NCI-H748 (cell line): Measurements from ENCODE around the gene ARID1A.

ENCODE experiments used
- DNase-seq: peaks from one replicate; lab custom pipeline; 2025; ENCODE audit not compliant: unreplicated experiment; lab: John Stamatoyannopoulos, UW

The ARID1A gene

DNA sequence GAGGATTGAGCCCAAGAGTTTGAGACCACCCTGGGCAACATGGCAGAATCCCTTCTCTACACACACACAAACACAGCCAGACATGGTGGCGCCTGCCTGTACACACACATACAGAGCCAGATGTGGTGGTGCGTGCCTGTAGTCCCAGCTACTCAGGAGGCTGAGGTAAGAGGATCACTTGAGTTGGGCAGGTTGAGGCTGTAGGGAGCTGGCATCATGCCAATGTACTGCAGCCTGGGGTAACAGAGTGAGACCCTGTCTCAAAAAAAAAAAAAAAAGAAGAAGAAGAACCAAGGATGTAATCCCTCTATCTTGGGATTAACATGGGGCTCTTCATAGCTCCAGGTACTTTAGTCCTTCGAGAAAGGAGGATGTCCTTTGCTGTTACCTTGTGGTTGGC, 62.5 kb downstream of the ARID1A start:
- no peak for DNase-seq

DNA sequence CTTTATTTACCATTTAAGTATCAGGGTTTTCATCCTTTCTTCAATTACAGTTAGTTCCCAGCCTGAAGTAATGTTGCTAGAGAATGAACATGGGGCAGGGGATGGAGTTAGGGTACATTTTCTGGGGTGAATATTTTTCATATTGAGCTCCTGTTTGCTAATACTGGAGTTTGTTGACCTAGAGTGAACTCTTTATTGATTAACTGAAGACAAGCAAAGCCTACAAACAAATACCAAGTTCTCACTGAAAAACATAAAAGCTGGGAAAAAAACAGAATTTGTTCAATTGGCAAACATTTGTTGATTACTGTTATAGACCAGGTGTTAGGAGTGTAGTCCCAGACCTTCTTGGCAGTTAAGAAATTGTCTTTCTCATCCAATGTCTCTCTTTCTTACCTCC, 63.7 kb downstream of the ARID1A start:
- no peak for DNase-seq

DNA sequence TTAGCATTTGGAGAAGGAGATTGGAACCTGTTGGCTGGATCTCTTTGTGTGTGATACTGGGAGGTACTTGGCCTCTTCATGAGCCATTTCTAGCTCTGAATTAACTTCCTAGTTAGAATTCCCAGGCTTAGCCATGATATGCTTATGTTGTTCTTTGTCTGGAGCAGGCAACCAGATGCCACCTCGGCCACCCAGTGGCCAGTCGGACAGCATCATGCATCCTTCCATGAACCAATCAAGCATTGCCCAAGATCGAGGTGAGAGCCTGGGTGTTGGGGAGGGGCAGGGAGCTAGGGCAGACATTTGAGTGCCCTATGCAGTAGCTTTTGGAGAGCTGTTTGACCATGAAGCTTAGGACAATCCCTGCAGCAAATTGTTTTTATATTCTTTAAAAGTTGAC, 65.4 kb downstream of the ARID1A start:
- no peak for DNase-seq

DNA sequence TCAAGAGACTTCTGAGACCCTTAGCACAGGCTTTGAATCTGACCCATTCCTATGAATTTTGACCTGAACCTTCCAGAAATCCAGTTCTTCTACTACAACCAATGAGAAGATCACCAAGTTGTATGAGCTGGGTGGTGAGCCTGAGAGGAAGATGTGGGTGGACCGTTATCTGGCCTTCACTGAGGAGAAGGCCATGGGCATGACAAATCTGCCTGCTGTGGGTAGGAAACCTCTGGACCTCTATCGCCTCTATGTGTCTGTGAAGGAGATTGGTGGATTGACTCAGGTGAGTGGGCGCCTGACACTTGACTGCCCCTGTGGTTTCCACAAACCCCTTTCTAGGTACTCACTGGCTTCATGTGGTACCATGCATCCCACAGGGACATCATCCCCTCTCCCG, 71.9 kb downstream of the ARID1A start:
- no peak for DNase-seq

DNA sequence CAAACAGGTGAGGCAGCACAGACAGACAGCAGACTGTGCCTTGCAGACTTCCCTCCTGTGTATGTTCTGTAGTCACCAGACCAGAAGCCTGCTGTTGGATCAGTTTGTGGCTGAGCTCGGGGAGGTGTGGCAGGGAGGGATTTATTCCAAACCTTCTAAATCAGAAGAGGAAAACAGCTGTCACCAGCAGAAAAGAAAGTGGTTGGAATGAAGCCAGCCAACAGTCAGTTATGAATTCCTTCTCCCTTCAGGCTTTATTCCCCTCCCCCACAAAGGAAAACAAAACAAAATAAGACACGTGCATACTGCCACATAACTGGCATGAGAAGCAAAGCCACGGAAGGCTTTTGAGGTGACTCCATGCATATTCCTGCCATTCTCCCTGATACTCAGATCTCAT, 72.9 kb downstream of the ARID1A start:
- no peak for DNase-seq

DNA sequence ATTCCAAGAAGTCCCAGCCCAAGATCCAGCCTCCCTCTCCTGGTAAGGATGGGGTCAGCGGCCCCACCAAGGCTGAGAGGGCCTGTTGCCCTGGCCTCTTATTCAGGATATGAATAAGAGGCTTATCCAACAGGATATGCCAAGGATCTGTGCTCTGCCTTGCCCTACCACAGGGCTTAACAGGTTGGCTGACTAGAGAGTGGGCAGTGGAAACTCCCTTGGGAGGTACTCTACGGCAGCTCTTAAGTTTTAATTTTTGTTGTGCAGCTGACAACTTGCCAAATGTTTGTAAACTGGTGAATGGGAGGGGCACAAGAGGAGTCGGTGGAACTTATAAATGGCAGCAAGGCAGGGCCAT, 75.4 kb downstream of the ARID1A start:
- DNase-seq: no peak

DNA sequence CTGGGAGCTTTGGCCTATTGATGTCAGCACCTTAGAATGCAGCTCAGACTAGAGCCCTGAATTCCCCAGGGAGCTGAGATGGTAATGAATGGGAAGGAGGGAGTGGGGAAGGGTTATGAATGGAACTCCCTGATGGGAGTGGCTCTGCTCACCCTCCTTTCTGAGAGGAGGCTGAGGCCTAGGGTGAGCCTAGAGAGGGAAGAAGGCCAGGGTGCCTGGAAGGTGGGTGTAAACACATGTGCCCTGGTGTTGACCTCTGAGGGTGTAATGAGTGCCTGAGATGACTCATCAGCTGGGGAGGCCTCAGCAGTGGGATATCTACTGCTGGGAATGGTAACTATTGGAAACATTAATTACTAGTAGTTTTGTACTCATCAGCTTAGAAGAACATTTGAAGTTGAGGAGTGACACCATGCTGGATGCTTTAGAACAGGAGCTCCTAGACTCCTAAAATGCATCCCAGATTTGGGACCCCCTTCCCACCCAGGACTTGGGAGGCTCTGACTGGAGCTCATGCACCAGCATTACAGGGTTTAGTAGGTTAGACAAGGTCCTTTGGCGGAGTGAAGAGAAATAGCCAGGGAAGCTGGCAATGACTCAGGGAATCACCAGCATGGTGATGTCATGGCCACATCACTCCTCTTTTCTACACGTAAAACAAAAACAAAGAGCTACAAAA, 76.0 kb downstream of the ARID1A start:
- no peak for DNase-seq

DNA sequence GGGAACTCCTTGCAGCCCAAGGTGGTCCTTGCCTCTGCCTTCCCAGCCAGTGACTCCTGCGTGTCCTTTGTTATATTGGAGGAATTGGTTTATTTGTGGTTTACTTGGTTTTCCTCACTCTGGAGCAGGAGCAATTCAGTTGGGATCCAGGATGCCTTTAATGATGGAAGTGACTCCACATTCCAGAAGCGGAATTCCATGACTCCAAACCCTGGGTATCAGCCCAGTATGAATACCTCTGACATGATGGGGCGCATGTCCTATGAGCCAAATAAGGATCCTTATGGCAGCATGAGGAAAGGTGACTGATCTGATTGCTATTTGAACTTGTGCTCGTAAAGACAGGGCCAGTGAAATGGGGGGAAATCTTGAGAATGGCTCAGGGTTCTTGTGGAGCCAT, 76.9 kb downstream of the ARID1A start:
- no peak for DNase-seq

DNA sequence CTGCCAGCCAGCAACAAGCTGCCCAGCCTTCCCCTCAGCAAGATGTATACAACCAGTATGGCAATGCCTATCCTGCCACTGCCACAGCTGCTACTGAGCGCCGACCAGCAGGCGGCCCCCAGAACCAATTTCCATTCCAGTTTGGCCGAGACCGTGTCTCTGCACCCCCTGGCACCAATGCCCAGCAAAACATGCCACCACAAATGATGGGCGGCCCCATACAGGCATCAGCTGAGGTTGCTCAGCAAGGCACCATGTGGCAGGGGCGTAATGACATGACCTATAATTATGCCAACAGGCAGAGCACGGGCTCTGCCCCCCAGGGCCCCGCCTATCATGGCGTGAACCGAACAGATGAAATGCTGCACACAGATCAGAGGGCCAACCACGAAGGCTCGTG, 78.6 kb downstream of the ARID1A start:
- no peak for DNase-seq

DNA sequence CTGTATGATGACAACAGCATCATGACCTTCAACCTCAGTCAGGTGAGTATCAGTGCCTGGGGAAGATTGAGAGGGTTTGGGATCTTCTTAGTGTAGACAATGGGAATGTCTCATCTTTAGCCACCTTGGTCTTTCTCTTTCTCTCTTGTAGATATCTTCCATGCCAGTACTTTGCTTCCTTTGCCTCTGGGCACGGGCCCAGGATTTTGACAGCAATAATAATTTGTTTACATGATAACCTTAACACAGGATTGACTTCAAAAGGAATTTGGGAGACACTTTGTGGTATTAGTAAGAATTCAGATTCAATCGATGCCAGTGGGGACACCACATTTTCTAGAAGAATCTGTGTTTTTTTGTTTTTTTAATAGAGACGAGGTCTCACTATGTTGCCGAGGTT, 79.9 kb downstream of the ARID1A start:
- DNase-seq: no peak

DNA sequence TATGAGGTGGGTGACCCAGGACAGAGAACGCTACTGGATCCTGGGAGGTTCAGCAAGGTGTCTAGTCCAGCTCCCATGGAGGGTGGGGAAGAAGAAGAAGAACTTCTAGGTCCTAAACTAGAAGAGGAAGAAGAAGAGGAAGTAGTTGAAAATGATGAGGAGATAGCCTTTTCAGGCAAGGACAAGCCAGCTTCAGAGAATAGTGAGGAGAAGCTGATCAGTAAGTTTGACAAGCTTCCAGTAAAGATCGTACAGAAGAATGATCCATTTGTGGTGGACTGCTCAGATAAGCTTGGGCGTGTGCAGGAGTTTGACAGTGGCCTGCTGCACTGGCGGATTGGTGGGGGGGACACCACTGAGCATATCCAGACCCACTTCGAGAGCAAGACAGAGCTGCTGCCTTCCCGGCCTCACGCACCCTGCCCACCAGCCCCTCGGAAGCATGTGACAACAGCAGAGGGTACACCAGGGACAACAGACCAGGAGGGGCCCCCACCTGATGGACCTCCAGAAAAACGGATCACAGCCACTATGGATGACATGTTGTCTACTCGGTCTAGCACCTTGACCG, 83.4 kb downstream of the ARID1A start:
- DNase-seq: no peak

DNA sequence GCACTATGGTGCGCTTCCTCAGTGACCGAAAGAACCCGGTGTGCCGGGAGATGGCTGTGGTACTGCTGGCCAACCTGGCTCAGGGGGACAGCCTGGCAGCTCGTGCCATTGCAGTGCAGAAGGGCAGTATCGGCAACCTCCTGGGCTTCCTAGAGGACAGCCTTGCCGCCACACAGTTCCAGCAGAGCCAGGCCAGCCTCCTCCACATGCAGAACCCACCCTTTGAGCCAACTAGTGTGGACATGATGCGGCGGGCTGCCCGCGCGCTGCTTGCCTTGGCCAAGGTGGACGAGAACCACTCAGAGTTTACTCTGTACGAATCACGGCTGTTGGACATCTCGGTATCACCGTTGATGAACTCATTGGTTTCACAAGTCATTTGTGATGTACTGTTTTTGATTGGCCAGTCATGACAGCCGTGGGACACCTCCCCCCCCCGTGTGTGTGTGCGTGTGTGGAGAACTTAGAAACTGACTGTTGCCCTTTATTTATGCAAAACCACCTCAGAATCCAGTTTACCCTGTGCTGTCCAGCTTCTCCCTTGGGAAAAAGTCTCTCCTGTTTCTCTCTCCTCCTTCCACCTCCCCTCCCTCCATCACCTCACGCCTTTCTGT, 84.6 kb downstream of the ARID1A start:
- DNase-seq: no peak

DNA sequence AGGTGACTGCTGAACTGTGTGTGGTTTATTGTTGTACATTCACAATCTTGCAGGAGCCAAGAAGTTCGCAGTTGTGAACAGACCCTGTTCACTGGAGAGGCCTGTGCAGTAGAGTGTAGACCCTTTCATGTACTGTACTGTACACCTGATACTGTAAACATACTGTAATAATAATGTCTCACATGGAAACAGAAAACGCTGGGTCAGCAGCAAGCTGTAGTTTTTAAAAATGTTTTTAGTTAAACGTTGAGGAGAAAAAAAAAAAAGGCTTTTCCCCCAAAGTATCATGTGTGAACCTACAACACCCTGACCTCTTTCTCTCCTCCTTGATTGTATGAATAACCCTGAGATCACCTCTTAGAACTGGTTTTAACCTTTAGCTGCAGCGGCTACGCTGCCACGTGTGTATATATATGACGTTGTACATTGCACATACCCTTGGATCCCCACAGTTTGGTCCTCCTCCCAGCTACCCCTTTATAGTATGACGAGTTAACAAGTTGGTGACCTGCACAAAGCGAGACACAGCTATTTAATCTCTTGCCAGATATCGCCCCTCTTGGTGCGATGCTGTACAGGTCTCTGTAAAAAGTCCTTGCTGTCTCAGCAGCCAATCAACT, 85.5 kb downstream of the ARID1A start:
- DNase-seq: no peak

DNA sequence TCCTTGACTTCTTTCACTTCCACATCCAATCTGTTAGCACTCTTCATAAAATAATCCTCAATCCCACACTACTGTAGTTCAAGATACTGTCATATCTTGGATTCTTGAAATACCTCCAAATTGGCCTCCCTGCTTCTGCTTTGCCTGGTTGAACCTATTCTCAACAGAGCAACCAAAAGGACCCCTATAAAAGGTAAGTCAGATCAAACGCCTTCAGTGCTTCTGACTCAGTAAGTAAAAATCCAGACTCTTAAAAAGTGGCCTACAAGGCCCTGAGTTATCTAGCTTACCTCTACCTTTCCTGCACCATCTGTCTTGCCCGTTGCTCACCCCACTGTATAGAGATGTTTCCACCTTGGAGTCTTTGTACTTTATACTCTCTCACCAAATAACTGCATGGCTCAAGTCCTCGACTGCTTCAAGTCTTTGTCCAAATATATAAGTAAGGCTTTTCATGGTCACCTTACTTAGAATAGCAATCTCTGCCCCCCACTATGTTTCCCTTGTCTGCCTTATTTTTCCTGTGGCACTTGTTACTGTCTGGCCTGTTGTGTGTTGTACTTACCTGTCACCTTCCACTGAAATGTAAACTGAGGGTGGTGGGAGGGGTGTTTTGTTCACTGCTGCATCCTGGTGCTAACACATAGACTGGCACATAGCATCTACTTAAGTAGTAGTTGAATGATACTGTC, 86.9 kb downstream of the ARID1A start:
- DNase-seq: no peak

DNA sequence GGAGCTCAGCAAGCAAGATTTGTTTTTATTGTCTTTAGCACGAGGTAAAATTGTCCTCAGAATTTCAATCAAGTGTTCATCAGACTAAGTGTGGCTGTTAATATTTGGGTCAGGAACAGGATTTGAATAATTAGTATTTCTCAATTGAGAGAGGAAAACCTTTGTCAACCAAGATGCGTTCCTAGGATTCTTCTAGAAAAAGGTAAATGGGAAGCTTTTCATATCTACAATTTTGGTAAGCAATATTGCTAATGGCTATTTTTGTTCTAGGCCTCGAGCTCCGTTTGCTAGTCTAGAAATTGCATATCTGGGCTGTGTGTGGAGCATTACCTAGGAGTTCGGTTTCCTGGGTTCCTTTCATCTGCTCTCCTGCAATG, 87.8 kb downstream of the ARID1A start:
- no peak for DNase-seq

DNA sequence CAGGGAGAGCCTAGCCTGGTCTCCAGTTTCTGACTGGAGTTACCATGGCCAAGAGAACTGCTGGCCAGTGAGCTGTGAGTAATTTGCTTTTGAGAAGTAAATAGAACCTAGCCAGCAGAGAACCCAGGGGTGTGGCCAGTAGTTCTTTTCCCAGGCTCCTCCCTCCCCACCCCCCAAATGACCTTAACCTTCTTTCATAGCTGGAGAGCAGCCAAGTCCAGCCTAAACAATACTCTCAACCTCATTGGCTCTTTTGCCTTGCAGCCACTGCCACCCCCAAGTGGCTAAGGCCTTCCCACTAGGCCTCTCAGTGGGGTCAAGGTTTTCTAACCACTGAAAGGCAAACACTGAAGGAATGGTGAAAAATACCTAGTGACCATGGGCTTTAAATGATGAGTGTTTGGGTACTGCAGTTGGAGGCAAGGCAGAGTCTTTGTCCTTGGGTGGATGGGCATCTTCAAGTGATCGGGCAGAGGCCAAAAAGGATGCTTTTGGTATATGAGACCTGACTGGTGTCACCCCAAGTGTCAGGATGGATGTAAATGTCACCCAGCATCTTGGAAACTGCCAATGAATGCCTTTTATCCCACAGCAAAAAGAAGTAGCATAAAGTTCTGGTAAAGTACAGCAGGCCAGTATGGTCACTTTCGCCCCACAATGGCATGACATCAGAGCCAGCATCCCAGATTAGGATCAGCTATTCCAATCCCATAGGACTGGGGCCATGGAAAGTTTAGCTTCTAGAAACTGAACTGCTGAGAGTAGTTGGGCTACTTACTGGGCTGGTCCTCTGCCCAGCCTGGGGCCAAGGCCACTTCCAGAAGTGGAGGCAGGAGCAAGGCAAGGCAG, 88.4 kb downstream of the ARID1A start:
- DNase-seq: peak; percentile 60

DNA sequence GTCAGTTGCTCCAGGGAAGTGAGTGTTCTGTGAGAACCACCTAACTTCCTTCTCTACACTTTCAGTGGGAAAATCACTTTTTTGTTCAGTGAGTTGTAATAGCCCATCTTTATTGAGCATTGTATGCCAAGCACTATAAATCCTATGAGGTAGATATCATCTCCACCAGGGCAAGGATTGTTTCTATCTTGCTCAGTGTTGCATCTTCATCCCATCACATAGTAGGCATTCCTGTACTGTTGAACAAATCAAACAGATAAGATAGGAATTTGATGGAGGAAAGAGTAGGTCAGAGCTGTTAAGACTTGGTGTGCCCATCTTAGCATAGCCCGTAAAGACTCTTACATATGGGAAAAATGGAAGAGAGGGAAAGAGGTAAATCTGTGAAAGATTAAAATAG, 89.1 kb downstream of the ARID1A start:
- DNase-seq: no peak

DNA sequence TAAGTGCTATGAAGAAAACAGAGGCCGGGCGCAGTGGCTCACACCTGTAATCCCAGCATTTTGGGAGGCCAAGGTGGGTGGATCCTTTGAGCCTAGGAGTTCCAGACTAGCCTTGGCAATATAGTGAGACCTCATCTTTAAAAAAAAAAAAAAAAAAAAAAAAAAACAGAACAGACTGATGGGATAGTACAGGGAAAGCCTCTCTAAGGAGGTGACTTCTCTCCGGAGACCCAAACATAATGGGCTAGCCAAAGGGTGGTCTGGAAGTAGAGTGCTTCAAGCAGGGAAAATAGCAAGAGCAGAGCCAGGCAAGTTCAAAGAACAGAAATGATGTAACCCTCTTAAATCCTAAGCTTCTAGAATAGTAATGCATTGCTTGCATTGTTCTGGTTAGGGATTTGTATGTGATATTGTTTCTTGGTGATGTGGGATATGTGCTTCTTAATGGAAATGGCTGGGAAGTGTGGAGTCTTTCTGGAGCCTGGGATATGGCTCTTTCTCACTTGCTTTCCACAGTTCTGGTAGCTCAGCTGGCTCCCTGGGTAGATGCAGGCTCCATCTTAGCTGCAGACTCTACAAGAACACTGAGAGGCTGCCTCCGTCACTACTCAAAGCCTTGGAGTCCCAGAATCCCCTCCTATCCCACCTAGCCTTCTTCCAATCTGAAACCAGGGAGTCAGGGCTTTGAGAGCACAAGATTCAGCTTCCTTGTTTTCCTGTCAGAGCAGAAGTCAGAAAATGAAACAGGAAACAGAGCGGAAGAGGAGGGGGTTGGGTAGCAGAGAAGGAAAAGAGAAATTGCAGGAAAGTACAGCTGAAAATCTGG, 90.0 kb downstream of the ARID1A start:
- no peak for DNase-seq

DNA sequence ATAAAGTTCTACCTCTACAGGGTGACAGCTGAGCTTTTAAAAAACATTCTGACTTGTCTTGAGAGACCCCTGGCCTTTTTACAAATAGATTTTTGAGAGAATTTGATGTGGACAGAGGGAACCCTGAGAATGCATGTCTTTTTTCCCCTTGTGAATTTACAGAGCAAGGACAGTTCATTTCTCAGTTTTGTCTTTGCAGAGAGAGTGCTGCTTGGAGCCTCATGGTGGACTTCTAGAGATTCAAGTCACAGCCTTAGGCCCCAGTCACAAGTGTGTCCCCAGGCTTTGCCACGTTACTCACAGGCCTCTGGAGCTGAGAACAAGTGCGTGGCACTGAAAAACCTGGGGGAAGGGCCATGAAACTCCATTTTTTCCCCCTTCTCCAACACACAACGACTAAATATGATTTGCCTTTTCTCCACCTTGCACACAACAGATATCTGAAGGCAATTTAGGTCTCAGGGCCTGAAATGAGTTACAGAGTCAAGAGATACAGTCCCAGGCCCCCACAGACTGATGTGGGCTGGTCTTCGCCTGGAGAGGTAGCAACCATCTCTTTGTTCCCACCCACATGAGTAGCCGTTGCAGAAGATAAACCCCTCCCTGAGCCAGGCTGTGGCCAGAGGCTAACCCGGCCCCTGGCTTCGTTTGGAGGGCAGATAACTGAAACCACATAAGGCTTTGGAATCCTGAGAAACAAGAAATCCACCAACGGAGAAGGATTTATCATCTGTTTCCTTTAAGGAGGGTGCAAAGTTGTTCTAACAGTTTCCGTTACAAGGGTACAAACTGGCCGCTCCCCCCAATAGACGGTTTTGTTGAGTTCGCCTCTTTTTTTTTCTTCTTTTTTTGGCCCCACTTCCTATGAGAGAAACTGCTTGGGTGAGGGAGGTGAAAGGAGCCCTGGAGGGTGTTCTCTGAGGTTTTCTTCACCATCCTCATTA, 90.9 kb downstream of the ARID1A start:
- peak; percentile 26 for DNase-seq
